HepG2 (cell line): ENCODE measurements around the gene SLC7A8. TPM values are rescaled to one million over a fixed set of nuclear protein-coding genes. Genes with fewer than 3 reads are reported as not detected.

Experiments
- BCLAF1 ChIP-seq: fragments of 450-650 bp; IDR thresholded peaks from 2 replicates; pipeline ENCODE4 v1.6.1; 2017; ENCODE audit warnings: mild to moderate bottlenecking
- CERS6 ChIP-seq: sonication (generic); formaldehyde crosslinking; IDR thresholded peaks from 2 replicates; pipeline ENCODE4 v1.5.0; 2020; ENCODE audit warnings: missing genetic modification reagents
- HNF1B ChIP-seq: sonication (generic); formaldehyde crosslinking; IDR thresholded peaks from 2 replicates; pipeline ENCODE4 v1.5.1; 2020; ENCODE audit warnings: mild to moderate bottlenecking, moderate library complexity, missing genetic modification reagents
- KLF11 ChIP-seq: IDR thresholded peaks from 2 replicates; pipeline ENCODE4 v1.6.1; 2016; ENCODE audit warnings: missing compliant biosample characterization
- MLXIP ChIP-seq: sonication (generic); formaldehyde crosslinking; IDR thresholded peaks from 2 replicates; pipeline ENCODE4 v1.9.0; 2021; ENCODE audit warnings: missing genetic modification reagents, borderline replicate concordance
- NFIB ChIP-seq: sonication (generic); formaldehyde crosslinking; IDR thresholded peaks from 2 replicates; pipeline ENCODE4 v1.9.0; 2021; ENCODE audit warnings: missing genetic modification reagents, mild to moderate bottlenecking, borderline replicate concordance
- NONO ChIP-seq, 2 experiments: fragments of 450-650 bp in 1 of 2; sonication (generic) in 1 of 2; formaldehyde crosslinking in 1 of 2; IDR thresholded peaks in 1 of 2; conservative IDR thresholded peaks in 1 of 2; 2 replicates each; pipeline versions ENCODE4 v1.6.1 to v1.8.0; 2017 to 2022; ENCODE audit warnings: mild to moderate bottlenecking in 1 of 2, missing genetic modification reagents in 1 of 2, moderate library complexity in 1 of 2
- SAFB2 ChIP-seq: sonication (generic); formaldehyde crosslinking; IDR thresholded peaks from 2 replicates; pipeline ENCODE4 v1.5.1; 2020; ENCODE audit warnings: missing genetic modification reagents, low read depth, mild to moderate bottlenecking, borderline replicate concordance
- SSRP1 ChIP-seq: IDR thresholded peaks from 2 replicates; pipeline ENCODE4 v1.6.1; 2016; ENCODE audit warnings: control low read depth
- ZFYVE20 ChIP-seq: sonication (generic); formaldehyde crosslinking; IDR thresholded peaks from 2 replicates; pipeline ENCODE4 v1.8.0; 2023; ENCODE audit warnings: low read depth, mild to moderate bottlenecking, moderate library complexity, missing genetic modification reagents, borderline replicate concordance
- ZNF619 ChIP-seq: sonication (generic); formaldehyde crosslinking; IDR thresholded peaks from 2 replicates; pipeline ENCODE4 v1.4.0; 2020; ENCODE audit warnings: mild to moderate bottlenecking, missing genetic modification reagents
- ZNF678 ChIP-seq: sonication (generic); formaldehyde crosslinking; IDR thresholded peaks from 2 replicates; pipeline ENCODE4 v1.4.0; 2020; ENCODE audit warnings: mild to moderate bottlenecking, missing genetic modification reagents
- ZNF709 ChIP-seq: sonication (generic); formaldehyde crosslinking; IDR thresholded peaks from 2 replicates; pipeline ENCODE4 v1.5.0; 2020; ENCODE audit warnings: mild to moderate bottlenecking, missing genetic modification reagents
- polyA plus RNA-seq, 8 experiments: library from polyadenylated mRNA; depleted of rRNA in 3 of 8; stranded (reverse) in 7 of 8; unstranded in 1 of 8; fragments of >200 nt; fragmentation: Illumina TruSeq in 4 of 8; extraction: Trizol in 4 of 8; gene quantifications; 2 replicates each; pipeline versions ENCODE4 v1.2.1 to v1.2.3, GENCODE V29; 2011 to 2016; ENCODE audit warnings: low read depth in 4 of 8, missing spikeins in 1 of 8, mixed read lengths in 1 of 8; ENCODE audit not compliant: insufficient read depth in 1 of 8
- total RNA-seq, 5 experiments: library from RNA; depleted of rRNA; stranded (reverse); fragments of >200 nt; fragmentation: Illumina TruSeq; extraction: Trizol; gene quantifications; 2 replicates each; pipeline ENCODE4 v1.2.3, GENCODE V29; 2016; ENCODE audit warnings: low read depth in 1 of 5

SLC7A8 gene
- total and polyA plus RNA-seq, 2 of the 13 experiments (the other 11 are each of a cell fraction or from before 2014, with no cell fraction given) = 0.25 TPM; not detected in 1

- TF ChIP-seq MLXIP = no peak
- TF ChIP-seq NONO (IDR thresholded peaks at IDR 0.05) = no peak
- peak; percentile 80 for TF ChIP-seq NONO (CRISPR knock-in tag; conservative IDR thresholded peaks at IDR 0.05)
- TF ChIP-seq SAFB2 (CRISPR knock-in tag) = peak; percentile 46; the same call in 1 of the 2 replicates
- TF ChIP-seq BCLAF1 = no peak
- TF ChIP-seq HNF1B (CRISPR knock-in tag) = peak; percentile 97
- TF ChIP-seq ZNF678 (CRISPR knock-in tag) = no peak
- no peak for TF ChIP-seq CERS6 (CRISPR knock-in tag)
- TF ChIP-seq SSRP1 = no peak
- no peak for TF ChIP-seq ZNF709 (CRISPR knock-in tag)
- no peak for TF ChIP-seq NFIB (CRISPR knock-in tag)
- no peak for TF ChIP-seq ZFYVE20 (CRISPR knock-in tag)
- TF ChIP-seq KLF11 (CRISPR knock-in tag) = no peak; the same call in 1 of the 2 replicates
- no peak for TF ChIP-seq ZNF619
Observed at GRCh38 chr14:23120541-23121251, 62.8 kb downstream of the SLC7A8 start (continued).
